HG03521 (cell line): ENCODE data around the gene FGFR3.

Experiments
- ATAC-seq: cut with Tn5 transposase; IDR thresholded peaks from one replicate; pipeline ENCODE4 v1.9.1; 2021; ENCODE audit warnings: mild to moderate bottlenecking, moderate library complexity; ENCODE audit not compliant: unreplicated experiment

The FGFR3 gene

DNA sequence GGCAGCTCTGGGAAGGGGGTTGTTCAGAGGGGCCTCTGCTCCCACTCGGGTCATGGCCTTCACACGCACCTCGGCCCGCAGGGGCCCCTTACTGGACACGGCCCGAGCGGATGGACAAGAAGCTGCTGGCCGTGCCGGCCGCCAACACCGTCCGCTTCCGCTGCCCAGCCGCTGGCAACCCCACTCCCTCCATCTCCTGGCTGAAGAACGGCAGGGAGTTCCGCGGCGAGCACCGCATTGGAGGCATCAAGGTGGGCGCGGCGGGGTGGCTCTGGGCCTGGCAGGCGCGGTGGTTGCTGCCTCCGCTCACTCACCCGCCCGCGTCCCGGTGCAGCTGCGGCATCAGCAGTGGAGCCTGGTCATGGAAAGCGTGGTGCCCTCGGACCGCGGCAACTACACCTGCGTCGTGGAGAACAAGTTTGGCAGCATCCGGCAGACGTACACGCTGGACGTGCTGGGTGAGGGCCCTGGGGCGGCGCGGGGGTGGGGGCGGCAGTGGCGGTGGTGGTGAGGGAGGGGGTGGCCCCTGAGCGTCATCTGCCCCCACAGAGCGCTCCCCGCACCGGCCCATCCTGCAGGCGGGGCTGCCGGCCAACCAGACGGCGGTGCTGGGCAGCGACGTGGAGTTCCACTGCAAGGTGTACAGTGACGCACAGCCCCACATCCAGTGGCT lies 8.3 kb downstream of the FGFR3 start:
- ATAC-seq, result no peak

DNA sequence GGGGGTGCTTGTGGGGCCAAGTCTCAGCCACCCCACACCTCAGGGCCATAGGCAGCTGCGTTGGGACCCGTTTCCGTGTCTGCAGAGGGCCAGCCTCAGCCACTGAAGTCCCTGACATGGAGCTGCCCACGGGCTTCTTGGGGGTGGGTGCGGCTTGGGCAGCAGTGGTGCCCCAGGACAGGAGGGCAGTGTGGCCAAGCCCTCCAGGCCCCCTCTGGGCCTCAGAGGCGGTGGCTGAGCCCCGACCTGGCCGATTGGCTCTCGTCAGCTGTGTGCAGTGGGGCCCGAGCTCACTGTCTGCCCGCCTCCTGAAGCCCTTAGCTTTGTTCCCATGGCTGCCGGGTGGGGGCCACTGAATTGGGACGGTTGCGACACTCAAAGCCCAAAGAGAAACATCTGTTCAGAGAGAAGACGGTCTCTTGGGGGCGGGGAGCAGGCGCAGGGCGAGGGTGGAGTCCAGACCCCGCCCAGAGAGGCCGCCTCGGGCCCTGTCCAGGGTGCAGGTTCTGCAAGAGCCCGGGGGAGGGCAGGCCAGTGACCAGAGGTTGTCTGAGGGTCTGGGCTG lies 9.1 kb downstream of the FGFR3 start:
- no peak for ATAC-seq

DNA sequence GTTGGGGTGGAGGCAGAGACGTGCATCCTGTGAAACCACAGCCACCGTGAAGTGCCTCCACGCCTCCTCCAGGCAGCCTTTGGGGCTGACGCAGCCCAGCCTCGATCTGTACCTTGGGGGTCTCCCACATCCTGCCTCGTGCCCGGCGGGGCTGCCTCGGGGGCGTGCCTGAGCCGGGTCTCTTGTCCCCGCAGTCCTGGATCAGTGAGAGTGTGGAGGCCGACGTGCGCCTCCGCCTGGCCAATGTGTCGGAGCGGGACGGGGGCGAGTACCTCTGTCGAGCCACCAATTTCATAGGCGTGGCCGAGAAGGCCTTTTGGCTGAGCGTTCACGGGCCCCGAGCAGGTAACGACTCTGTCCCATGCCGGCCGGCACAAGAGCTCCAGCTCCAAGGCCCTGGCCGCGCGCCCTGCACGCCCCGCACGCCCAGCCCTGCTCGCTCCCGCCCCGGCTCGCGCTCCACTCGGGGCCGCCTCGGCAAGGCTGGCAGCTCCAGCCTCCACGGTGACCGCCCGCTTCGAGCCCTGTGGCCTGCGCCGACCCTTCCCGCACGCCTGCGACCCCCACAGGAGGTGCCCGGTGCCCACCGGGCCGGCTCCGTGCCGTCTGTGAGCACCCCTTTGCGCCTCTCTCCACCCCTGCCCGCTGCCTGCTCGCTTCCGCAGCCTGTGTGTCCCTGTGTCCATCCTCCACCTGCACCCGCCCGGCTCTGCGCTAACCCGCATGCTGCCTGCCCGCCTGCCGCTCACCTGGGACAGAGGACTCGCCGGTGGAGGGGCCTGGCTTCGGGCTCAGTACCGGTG lies 9.8 kb downstream of the FGFR3 start:
- ATAC-seq, result no peak

DNA sequence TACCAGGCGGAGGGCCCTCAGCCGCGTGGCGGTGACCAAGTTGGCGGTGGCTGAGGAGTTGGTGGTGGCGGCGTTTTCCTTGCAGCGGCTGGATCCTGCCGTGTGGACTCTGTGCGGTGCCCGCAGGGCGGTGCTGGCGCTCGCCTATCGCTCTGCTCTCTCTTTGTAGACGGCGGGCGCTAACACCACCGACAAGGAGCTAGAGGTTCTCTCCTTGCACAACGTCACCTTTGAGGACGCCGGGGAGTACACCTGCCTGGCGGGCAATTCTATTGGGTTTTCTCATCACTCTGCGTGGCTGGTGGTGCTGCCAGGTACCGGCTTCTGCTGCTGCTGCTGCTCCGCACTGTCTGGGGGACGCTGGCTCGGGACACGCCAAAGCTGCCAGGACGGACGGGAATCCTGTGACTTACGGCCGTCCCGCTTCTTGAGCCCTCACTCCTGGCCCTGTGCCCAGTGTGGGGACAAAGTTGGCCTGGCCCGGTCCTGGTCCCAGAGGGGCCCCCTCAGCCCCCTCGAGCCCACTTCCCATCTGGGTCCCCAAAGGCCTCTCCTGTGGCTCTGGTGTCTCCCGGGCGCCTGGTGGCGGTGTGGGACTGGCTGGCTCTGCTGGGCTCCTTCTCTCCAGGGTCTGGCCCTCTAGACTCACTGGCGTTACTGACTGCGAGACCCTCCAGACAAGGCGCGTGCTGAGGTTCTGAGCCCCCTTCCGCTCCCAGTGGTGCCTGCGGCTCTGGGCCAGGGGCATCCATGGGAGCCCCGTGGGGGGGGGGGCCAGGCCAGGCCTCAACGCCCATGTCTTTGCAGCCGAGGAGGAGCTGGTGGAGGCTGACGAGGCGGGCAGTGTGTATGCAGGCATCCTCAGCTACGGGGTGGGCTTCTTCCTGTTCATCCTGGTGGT lies 10.7 kb downstream of the FGFR3 start:
- no peak for ATAC-seq

DNA sequence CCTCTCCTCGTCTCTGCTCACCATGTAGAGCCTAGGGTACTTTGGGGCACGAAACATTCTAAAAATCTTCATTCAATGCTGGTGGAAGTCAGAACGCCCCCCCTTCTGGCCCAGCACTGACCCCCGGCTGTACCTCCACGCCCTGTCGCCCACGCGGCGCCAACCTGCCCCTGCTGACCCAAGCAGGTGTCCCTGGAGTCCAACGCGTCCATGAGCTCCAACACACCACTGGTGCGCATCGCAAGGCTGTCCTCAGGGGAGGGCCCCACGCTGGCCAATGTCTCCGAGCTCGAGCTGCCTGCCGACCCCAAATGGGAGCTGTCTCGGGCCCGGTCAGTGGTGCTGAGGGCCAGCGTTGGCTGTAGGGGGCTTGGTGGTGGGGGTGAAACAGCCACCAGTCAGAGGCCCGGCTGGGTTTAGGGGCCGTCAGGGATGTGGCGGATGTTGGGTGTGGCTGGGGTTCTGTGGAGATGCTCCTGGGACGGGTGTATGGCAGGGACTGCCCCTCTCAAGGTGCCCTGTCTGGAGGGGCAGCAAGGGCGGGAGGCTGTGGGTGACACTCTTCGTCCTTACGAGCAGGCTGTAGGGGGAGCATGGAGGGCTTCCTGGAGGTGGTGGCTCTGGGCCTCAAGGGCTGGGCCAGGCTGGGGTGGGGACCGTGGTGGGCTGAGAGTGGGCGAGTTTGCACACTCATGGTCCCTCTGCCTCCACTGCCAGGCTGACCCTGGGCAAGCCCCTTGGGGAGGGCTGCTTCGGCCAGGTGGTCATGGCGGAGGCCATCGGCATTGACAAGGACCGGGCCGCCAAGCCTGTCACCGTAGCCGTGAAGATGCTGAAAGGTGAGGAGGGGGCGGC lies 11.8 kb downstream of the FGFR3 start:
- no peak for ATAC-seq

DNA sequence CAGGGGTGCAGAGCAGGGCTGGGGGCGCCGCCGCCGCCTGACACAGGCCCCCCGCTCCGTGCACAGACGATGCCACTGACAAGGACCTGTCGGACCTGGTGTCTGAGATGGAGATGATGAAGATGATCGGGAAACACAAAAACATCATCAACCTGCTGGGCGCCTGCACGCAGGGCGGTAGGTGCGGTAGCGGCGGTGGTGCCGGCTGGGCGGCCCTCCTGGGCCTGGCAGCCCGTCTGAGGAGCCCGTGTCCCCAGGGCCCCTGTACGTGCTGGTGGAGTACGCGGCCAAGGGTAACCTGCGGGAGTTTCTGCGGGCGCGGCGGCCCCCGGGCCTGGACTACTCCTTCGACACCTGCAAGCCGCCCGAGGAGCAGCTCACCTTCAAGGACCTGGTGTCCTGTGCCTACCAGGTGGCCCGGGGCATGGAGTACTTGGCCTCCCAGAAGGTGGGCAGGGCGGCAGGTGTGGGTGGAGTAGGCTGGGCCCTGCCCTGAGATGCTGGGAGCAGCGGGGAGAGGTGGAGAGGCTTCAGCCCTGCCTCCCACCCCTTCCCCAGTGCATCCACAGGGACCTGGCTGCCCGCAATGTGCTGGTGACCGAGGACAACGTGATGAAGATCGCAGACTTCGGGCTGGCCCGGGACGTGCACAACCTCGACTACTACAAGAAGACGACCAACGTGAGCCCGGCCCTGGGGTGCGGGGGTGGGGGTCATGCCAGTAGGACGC lies 12.6 kb downstream of the FGFR3 start:
- ATAC-seq, result no peak

DNA sequence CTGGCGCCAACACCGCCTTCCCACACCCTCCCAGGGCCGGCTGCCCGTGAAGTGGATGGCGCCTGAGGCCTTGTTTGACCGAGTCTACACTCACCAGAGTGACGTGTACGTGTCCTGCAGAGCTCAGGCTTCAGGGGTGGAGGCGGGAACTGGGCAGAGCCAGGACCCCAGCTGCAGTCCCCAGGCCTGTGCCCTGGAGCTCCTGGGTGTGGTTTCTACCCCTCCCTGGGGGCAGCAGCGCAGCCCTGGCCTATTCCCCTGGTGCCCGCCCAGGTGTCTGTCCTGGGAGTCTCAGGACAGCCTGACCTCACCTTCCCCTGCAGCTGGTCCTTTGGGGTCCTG lies 13.1 kb downstream of the FGFR3 start:
- no peak for ATAC-seq

DNA sequence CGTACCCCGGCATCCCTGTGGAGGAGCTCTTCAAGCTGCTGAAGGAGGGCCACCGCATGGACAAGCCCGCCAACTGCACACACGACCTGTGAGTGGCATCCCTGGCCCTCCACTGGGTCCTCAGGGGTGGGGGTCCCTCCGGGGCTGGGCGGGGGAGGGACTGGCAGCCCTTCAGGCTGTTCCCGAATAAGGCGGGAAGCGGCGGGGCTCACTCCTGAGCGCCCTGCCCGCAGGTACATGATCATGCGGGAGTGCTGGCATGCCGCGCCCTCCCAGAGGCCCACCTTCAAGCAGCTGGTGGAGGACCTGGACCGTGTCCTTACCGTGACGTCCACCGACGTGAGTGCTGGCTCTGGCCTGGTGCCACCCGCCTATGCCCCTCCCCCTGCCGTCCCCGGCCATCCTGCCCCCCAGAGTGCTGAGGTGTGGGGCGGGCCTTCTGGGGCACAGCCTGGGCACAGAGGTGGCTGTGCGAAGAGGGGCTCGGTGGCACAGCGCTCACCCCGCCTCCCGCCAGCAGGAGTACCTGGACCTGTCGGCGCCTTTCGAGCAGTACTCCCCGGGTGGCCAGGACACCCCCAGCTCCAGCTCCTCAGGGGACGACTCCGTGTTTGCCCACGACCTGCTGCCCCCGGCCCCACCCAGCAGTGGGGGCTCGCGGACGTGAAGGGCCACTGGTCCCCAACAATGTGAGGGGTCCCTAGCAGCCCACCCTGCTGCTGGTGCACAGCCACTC lies 13.7 kb downstream of the FGFR3 start:
- ATAC-seq, result no peak

DNA sequence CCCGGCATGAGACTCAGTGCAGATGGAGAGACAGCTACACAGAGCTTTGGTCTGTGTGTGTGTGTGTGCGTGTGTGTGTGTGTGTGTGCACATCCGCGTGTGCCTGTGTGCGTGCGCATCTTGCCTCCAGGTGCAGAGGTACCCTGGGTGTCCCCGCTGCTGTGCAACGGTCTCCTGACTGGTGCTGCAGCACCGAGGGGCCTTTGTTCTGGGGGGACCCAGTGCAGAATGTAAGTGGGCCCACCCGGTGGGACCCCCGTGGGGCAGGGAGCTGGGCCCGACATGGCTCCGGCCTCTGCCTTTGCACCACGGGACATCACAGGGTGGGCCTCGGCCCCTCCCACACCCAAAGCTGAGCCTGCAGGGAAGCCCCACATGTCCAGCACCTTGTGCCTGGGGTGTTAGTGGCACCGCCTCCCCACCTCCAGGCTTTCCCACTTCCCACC lies 14.3 kb downstream of the FGFR3 start:
- ATAC-seq, result no peak

DNA sequence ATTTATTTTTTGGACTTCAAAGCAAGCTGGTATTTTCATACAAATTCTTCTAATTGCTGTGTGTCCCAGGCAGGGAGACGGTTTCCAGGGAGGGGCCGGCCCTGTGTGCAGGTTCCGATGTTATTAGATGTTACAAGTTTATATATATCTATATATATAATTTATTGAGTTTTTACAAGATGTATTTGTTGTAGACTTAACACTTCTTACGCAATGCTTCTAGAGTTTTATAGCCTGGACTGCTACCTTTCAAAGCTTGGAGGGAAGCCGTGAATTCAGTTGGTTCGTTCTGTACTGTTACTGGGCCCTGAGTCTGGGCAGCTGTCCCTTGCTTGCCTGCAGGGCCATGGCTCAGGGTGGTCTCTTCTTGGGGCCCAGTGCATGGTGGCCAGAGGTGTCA lies 15.3 kb downstream of the FGFR3 start:
- no peak for ATAC-seq

DNA sequence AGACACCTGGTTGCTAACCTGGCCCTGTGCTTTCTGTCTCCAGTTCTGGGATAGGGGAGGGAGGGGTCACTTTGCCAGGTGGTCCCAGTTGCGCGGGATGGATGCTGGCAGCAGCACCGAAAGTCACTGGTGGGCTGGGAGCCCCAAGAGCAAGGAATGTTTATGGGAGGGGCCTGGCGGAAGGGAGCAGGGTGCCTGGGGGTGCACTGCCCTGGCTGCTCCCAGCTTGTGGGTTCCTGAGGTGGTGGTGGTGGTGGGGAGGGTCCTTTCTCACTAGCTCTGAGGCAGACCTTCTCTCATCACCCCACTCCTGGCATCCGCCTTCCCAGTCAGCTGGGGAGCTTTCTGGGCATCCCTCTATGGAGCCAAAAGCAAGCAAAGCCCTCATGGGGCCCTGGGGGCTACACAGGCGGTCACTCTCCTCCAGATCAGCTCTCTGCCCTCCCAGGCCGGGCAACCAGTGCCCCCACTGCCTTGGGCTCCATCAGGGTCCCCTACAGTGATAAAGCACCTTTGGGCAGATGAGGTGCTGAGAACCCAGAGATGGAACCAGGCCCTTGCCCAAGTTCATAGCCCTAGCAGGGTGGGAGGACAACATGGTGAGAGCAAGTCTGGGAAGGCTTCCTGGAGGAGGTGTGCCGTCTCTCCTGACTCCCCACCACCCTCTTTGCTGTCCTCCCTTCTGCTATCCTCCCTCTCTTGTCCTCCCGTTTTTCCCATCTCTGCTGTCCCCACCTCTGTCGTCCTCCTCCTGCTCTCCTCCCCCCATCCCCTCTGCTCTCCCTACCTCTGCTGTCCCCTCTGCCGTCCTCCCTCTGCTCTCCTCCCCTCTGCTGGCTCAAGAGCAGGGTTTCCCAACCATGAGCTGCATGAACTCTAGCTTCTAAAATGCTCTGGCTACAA lies 16.0 kb downstream of the FGFR3 start:
- no peak for ATAC-seq

DNA sequence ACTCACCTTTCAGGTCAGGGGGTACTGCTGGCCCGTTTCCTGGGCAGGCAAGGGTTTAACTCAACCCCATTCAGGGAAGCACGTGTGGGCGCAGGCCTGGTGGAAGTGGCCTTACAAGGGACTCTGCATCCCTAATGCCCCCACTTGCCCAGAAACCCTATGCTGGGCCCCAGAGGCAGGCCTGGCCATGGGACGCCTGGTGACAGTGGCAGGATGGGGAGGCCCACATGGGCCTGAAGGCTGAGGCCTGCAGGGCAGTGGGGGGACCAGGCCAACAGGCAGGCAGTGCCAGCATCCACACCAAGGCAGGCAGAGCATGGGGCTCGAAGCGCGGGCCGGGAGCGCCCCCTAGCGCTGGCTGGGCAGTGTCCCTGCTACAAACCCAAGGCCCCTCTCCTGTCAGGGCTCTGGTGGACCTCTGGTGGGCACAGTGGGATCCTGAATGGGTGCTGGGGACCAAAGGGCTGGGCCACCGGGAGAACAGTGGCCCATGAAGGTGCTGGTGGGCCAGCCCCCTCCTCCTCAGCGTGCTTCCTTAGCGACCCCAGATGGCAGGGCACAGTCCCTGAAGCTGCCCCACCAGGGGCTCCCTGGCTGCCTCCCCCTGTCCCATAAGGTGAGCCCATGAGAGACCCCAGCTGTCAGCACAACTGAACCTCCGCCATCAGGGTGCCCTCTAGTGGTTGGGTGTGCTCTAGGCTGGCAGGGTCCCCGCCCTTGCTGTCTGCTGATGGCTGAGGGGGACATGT lies 16.8 kb downstream of the FGFR3 start:
- no peak for ATAC-seq

DNA sequence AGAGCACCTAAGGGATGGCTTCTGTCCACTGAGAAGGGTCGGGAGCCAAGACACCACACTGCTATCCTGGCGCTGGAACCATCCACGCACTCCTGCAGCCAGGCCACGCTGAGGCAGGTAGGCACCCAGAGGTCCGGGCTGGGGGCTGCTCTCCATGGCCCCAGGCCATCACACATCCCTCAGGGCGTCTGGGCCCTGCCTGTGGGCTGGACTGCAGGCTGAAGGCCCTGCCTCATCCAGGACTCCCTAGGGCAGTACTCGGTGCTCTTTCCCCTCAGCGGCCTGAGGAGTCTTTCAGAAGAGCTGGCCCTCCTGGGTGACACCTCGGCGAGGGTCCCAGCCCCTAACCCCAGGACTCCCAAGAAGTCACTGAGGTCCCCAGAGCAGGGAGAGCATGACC lies 17.7 kb downstream of the FGFR3 start:
- ATAC-seq, result no peak

DNA sequence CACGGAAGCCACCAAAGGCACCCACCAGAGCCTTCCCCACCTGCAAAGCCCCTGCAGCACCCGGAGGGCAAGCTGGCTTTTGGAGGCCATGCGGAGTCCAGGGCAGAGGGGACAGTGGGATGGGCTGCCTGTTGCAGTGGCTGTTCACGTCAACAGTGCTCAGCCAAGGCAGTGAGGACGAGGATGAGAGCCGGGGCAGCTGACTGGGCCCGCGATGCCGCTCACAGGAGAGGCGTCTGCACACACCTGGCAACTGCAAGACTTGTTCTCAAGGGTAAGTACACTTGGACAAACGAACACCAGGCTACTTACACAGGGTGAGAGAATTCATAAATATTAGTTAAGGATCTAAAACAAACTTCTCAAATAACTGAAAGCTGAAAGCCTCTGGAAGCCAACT lies 19.6 kb downstream of the FGFR3 start:
- ATAC-seq, result no peak

DNA sequence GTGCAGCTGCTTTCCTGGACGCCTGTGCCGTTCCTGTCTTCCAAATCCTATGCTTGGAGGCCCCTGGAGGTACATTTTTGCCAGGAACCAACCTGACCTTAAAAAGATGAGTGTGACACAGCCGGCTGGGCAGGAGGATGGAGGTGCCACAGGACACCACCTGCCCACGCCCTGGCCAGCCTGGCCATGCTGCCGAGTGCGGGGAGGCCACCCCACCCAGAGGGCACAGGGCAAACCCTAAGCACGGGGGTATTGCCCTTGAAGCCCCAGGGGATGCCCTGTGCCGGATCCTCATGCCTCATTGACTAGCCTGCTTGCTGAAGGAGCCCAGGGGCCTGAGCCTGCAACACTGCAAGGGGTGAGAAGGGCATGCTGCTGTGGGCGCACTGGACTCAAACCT lies 20.1 kb downstream of the FGFR3 start:
- ATAC-seq, result no peak

DNA sequence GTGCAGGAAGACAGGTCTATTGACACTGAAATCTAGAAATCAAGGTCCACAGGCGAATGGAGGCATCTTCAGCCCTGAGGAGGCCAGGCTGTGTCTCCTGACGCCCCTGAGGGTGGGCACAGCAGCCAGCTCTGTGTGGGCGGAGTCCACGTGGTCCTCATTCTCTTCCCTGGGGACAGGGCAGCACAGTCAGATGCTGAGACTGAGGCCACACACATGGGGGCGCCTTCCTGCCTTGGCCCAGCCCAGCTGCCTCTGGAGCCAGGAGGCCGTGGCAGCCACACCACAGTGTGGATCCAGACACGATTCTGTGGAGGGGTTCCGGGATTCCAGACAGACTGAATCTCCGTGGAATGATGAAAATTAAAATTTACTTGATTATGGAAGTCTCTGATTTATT lies 20.8 kb downstream of the FGFR3 start:
- ATAC-seq, result no peak

DNA sequence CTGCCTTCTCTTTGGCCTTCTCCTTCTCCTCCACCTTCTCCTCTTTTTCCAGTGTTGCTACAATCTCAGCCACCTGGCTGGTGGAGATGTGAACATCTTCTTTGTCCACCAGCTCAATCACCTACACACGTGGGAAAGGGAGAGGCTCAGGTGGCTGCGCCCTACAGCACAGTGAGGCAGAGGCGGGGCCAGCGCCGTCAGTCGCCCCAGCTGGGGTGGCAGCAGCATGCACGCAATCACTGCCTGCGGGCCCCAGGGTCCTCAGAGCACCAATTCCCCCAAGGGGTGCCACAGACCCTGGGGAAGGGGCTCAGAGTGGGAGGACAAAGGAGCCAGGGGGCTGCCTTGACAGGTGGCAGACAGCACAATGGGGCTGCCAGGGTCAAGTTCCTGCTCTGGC lies 21.4 kb downstream of the FGFR3 start:
- no peak for ATAC-seq
